NK-92 treated with Interleukin-12 subunit alpha and Interleukin-12 subunit beta, amount 100 ng/mL, for 24 hours (cell line): ENCODE results near the gene PIGS.
"Not testable (repeated sequence)": the region's sequence is repeated elsewhere in the genome, so short reads cannot be mapped to it uniquely, and the experiment has no call there.

Experiments
- DNase-seq: peaks from one replicate; lab custom pipeline; 2025; lab: John Stamatoyannopoulos, UW

The PIGS gene

DNA sequence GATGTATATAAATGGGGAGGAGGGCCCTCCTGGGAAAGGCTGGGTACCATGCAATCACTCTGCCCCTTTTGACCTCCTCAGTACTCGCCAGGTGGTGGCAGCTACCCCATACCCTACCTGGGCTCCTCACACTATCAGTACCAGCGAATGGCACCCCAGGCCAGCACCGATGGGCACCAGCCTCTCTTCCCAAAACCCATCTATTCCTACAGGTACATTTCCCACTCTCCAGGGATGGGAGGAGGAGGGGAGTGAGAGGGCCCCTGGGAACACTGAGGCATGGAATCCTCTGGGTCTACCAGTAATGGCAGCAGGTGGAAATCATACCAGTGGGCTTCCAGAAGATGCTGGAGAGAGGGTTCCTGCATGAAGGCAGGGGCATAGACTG is 42.3 kb downstream of the PIGS start:
- DNase-seq = no peak

- DNase-seq = no peak
These were observed 42.9 kb downstream of the PIGS start for GRCh38 chr17:28528327-28529012.

DNA sequence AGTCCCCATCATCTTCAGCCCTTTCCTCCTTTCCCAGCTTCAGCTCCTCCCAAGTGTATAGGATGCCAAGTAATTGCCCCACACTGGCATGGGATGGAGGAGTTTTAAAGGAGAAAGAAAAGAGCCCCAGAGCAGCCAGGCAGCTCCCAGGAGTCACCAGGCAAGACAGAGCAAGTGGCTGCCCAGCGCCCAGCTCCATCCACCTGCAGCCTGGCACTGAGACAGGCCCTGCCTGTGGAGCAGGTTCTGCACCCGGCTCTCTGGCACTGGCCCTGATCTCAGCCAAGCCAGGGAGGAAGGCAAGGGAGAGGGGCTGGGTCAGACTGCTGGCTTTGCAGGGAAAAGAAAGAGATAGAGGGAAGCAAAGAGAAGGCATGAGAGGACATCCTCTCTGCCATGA is 43.5 kb downstream of the PIGS start:
- no peak for DNase-seq

DNA sequence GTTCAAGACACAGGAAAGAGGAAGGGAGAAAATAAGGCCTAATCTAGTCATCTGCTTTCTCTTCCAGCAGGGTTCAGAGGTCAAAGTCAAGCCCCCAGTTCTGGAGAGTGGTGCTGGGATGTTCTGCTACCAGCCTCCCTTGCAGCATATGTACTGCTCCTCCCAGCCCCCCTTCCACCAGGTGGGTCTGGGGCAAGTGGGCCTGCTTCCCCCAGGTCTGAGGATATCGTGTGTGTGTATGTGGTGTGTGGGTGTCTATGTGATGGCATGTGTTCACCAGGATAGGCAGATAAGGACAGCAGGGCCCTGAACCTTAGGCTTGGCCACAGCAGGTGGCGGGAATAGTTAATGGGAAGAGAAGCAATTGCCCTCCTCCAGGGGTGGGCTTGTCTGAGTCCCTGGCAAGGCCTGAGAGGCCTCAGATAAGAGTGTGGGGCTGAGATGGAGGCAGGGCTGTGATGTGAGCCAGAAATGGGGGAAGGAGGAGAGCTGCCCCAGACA is 44.1 kb downstream of the PIGS start:
- no peak for DNase-seq

GRCh38 chr17:28526381-28526780 is 44.9 kb downstream of the PIGS start:
- DNase-seq = no peak

DNA sequence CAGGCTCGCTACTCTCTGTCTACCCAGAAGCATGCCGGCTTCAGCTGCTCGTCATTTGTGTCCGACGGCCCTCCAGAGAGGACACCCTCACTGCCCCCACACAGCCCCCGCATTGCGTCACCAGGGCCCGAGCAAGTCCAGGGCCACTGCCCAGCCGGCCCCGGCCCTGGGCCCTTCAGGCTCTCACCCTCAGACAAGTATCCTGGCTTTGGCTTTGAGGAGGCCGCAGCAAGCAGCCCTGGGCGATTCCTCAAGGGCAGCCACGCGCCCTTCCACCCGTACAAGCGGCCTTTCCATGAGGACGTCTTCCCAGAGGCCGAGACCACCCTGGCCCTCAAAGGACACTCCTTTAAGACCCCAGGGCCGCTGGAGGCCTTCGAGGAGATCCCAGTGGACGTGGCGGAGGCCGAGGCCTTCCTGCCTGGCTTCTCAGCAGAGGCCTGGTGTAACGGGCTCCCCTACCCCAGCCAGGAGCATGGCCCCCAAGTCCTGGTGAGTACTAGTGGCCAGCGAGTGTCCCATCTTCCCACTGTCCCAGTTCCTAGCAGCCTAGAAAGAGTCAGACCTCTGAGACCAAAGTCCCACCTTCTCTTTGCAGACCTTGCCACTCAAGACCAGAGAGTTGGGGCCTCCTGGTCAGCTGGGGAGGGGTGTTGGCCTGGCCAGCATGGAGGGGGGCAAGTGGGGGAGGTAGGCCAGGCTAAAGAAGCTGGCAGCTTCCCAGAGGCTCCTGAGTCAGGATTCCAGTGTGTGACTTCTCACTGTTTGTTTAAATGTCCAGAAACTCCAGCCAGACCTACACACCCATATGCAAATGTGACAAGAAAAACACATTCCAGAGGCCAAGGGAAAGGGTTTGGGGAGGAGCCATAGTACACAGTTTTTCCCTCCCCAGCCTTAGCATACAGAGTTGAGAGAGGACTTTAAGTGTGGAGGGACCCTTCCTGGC is 46.6 kb downstream of the PIGS start:
- no peak for DNase-seq

DNA sequence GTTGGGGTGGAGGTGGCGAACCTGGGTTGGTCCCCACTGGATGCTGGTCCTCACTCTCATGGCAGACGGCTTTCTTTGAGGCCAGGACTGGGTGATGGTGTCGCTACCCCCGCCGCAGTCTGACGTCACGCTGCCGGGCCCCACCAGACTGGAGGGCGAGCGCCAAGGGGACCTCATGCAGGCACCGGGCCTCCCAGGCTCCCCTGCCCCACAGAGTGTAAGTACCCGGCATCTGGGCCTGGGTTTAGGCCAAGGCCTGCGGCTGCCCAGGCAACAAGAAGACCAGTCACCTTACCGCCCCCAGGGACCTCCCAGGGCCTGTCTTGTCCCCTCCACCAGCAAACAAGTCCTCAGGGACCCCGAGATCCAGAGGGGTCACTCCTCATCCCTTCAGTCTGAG is 47.4 kb downstream of the PIGS start:
- DNase-seq = no peak

DNA sequence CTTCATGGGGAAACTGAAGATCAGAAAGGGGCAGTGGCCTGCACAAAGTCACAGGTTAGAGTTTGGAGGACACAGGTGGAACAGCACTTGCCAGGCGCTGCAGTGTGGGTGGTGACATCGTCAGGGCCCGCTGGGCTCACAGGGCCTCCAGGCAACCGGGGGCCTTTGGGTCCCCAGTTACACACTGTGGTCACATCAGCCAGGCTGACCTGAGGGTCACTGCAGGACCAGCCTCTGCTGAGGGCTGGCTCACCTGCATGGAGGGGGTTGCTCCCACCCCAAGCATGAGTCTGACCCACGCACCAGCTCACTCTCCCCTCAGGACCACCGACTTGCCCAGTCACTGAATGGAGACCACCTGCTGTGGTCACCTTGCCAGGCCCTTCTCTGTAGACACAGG is 48.1 kb downstream of the PIGS start:
- DNase-seq = no peak

DNA sequence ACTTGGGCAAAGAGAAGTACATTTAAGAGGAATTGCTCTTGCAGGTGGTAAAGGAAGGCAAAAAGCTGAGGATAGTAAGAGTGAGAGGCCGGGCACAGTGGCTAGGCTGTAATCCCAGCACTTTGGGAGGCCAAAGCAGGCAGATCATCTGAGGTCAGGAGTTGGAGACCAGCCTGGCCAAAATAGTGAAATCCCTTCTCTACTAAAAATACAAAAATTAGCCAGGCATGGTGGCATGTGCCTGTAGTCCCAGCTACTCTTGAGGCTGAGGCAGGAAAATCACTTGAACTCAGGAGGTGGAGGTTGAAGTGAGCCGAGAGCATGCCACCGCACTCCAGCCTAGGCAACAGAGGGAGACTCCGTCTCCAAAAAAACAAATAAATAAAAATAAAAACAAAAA is 49.0 kb downstream of the PIGS start:
- not testable (repeated sequence) for DNase-seq

DNA sequence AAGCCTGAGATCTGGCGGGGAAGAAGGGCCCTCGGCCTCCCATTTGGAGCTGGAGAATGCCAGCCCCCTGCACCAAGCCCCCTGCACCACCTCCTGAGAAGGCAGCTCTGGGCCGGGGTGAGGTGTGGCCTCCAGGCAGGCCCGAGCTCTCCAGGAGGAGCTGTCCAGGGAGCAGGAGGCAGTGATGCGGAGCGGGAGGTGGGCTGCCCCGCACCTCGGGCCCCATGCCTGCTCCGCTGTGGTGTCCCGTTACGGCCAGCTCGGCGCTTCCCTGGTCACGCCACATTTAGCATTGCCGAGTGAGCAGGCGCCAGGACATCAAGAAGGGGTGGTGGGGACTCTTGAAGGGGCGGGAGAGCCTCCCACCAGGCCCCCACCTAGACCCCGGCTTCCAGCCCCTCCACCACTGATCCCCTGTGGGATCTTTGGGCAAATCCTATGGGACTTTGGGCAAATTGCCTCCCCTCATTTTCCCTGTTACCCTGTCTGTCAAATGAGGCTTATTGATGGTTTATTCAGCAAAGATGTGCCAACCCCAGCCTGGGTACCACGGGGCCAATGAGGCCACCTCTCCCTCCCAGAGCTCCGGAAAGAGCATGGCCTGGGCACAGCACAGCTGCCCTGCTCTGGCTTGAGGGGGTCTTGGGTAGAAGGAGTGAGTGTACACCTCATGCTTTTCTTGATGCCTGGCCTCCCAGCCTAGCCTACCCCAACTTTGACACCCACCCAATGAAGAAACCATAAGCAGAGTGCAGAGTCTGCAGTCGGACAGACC is 49.8 kb downstream of the PIGS start:
- no peak for DNase-seq

GRCh38 chr17:28520687-28521086 is 50.6 kb downstream of the PIGS start:
- DNase-seq = no peak

DNA sequence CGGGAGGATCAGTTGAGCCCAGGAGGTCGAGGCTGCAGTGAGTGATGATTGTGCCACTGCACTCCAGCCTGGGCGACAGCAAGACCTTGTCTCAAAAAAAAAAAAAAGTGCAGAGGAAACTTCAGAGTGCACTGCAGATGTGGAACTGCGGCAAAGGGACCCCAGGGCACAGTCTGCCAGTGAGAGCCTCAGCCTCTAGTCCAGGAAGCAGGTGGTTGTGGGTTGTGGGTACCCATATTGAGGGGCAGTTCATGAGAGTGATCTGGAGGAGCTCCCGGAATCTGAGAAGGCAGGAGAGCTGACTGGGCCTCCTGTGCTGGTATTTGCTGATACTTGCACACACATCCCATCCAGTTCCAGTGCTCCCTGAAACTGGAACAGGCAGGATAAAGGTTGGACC is 52.1 kb downstream of the PIGS start:
- DNase-seq = no peak

GRCh38 chr17:28518578-28518977 is 52.7 kb downstream of the PIGS start:
- DNase-seq = no peak

GRCh38 chr17:28518132-28518531 is 53.2 kb downstream of the PIGS start:
- DNase-seq = no peak

DNA sequence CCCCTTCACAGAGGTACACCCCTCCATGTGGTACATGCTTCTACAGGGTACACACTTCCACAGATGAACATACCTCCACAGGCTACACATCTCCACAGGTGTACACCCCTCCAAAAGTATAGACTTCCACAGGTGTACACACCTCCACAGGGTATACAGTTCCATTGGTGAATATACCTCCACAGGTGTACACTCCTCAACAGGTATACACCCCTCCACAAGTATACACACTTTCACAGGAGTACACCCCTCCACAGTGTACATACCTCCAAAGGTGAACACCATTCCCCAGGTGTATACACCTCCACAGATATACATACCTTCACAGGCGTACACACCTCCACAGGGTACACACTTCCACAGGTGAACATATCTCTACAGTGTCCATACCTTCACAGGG is 55.8 kb downstream of the PIGS start:
- no peak for DNase-seq

DNA sequence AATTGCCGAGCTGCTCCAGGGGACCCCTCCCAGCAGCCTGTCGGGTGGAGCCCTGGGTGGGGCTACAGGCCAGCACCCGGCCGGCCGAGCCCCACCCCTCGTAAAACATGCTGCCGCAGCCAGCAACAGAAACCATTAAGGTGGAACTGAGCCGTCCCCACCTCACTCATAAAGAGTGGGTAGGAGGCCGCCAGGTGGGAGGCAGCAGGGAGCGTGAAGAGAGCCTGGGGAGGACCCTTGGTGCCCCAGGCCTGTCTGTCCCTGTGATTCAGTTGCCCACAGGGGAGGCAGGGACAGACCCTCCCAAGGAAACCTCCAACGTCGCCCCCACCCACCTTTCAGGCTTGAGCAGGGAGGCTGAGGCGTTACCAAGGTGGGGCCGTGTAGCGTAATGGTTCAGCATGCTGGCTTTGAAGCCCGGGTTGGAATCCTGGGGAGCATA is 56.7 kb downstream of the PIGS start:
- DNase-seq = no peak

DNA sequence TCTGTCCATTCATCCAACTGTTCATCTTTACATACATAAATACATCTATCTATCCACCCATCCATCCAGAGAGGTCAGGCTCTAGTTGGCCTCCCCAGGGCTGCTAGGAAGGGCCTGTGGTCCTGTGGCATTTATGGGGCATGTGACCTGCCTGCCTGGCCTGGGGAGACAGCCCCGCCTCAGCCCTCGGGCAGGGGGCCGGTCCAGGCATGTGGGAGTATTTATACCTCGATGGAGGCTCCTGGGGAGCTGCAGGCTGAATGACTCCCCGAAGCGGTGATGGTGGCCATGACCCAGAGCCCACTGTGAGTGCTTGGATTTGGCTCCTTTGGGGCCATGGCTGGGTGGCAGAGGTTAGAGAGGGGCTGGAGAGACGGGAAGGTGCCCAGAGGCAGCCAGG is 57.8 kb downstream of the PIGS start:
- no peak for DNase-seq

DNA sequence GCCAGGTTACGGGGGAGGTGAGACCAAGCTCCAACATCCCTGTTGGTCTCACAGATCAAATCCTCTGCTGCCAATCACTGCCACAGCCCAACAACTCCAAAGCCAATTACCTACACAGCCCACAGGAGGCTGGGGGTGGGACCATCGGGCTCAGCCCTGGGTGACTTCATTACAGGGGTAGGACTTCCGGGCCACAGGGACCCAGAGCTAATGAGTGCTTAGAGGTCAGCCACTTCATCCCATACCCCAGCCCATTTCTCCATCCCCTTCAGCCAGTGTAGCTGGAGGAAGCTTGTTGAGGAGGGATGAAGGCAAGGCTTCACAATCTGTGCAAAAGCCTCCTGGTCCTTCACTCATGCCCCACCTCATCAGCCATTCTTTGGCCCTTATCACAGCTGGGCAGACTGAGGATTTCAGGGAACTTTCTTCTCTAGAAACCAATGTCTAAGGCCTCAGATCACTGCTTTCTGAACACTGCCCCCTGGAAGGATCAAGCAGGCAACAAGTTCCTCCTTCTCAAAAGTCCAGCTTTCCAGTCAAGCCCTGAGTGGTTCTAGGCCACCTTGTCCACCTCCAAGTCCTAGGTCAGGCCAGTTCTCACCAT is 59.4 kb downstream of the PIGS start:
- no peak for DNase-seq

DNA sequence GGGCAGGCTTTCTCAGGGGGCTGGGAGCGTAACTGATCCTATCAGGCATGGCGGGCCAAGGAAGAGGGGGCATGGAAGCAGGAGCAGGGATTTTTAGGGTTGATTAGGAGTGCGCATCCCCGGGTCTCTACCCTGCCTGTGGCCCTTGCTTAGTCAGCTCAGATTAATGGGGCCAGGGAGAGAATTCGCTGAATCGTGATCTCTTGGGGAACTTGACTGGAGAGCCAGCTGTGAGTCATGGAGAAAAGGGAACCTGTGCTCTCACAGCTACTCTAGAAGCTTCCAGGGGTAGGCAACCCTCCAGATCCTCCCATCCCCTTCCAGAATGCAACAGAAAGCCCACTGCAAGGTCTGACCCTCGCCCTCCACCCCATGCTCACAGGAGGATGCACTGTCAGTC is 61.5 kb downstream of the PIGS start:
- DNase-seq = no peak

DNA sequence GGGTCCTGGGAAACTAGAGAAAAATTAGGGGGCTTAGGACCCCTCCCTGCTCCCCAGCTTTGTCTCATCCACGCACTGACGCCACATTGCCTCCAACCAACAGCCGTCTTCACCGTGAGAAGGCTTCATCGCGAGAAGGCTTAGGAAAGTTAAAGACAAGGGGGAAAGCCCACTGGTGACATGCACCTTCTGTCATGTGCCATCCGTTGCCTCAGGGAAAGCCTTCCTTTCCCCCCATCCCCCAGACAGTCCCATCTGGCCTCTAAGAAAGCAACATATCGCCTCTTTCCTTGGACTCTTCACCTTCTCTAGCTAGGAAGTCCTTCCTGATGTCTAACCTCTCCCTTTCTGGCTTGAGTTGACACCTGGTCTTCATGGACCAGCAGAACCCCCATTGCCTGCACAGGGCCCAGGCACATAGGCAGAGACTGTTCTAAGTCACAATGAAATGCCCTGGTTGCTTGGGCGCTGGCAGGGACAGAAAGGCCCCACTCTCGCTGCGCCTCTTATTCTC is 63.1 kb downstream of the PIGS start:
- DNase-seq = no peak

GRCh38 chr17:28507567-28508203 is 63.6 kb downstream of the PIGS start:
- DNase-seq = no peak
